GM23338 (cell line): Measurements from ENCODE around the gene SCG3. TPM values are rescaled to one million over a fixed set of nuclear protein-coding genes. Genes with fewer than 3 reads are reported as not detected.

Experiments used
- ATAC-seq: fragments of 200-7000 bp; cut with Tn5 transposase; 3 replicates; pipeline ENCODE4 v1.9.1; 2020
- DNase-seq: peaks from one replicate; pipeline ENCODE4 v3.0.0-alpha.2; 2015; ENCODE audit warnings: low spot score
- H2AFZ ChIP-seq: fragments of 200-600 bp; sonication (generic); 2 replicates; pipeline ENCODE4 v1.8.0; 2016; ENCODE audit warnings: antibody characterized with exemption, mild to moderate bottlenecking, moderate library complexity
- H3F3A ChIP-seq: fragments of 200-600 bp; sonication (generic); replicated peaks from 2 replicates; pipeline ENCODE4 v1.8.0; 2017; ENCODE audit warnings: antibody characterized with exemption, mixed run types, low read depth
- H3K27ac ChIP-seq: fragments of 200-600 bp; sonication (generic); 2 replicates; pipeline ENCODE4 v1.6.1; 2016; ENCODE audit warnings: low read depth
- H3K27me3 ChIP-seq: fragments of 200-600 bp; sonication (generic); 2 replicates; pipeline ENCODE4 v1.8.0; 2016; ENCODE audit warnings: mild to moderate bottlenecking, mixed run types, moderate library complexity; ENCODE audit not compliant: insufficient read depth
- H3K36me3 ChIP-seq: fragments of 200-600 bp; sonication (generic); 2 replicates; pipeline ENCODE4 v1.8.0; 2016; ENCODE audit warnings: mild to moderate bottlenecking; ENCODE audit not compliant: insufficient read depth
- H3K4me1 ChIP-seq: fragments of 200-600 bp; sonication (generic); 2 replicates; pipeline ENCODE4 v1.8.0; 2016; ENCODE audit warnings: mild to moderate bottlenecking, moderate library complexity; ENCODE audit not compliant: insufficient read depth
- H3K4me2 ChIP-seq: fragments of 200-600 bp; sonication (generic); 2 replicates; pipeline ENCODE4 v1.7.1; 2017; ENCODE audit warnings: mixed run types
- H3K4me3 ChIP-seq: fragments of 200-600 bp; sonication (generic); 2 replicates; pipeline ENCODE4 v1.6.1; 2016; ENCODE audit warnings: mixed run types
- H3K79me2 ChIP-seq: fragments of 200-600 bp; sonication (generic); replicated peaks from 2 replicates; pipeline ENCODE4 v1.8.0; 2017; ENCODE audit warnings: mild to moderate bottlenecking; ENCODE audit not compliant: insufficient read depth
- H3K9me2 ChIP-seq: fragments of 200-600 bp; sonication (generic); 2 replicates; pipeline ENCODE4 v1.8.0; 2017; ENCODE audit not compliant: insufficient read depth
- H4K20me1 ChIP-seq: fragments of 200-600 bp; sonication (generic); replicated peaks from 2 replicates; pipeline ENCODE4 v1.8.0; 2017; ENCODE audit warnings: mild to moderate bottlenecking; ENCODE audit not compliant: insufficient read depth
- H3K27ac Mint-ChIP-seq: 2 replicates; pipeline ENCODE4 v1.8.0; 2020; ENCODE audit warnings: inconsistent platforms, mild to moderate bottlenecking, moderate library complexity, mixed read lengths
- H3K27me3 Mint-ChIP-seq: 3 replicates; pipeline ENCODE4 v1.8.0; 2022; ENCODE audit warnings: low read depth, mild to moderate bottlenecking, moderate library complexity, mixed read lengths, inconsistent platforms; ENCODE audit not compliant: insufficient read depth, poor library complexity
- H3K36me3 Mint-ChIP-seq: 3 replicates; pipeline ENCODE4 v1.8.0; 2021; ENCODE audit warnings: low read depth, mild to moderate bottlenecking, inconsistent platforms, moderate library complexity, mixed read lengths
- H3K4me1 Mint-ChIP-seq: 3 replicates; pipeline ENCODE4 v1.8.0; 2020; ENCODE audit warnings: mild to moderate bottlenecking, inconsistent platforms, mixed read lengths
- H3K4me3 Mint-ChIP-seq: 3 replicates; pipeline ENCODE4 v1.8.0; 2021; ENCODE audit warnings: moderate library complexity, mild to moderate bottlenecking, inconsistent platforms, mixed read lengths
- H3K9me3 Mint-ChIP-seq: 3 replicates; pipeline ENCODE4 v1.8.0; 2020; ENCODE audit warnings: moderate library complexity, mild to moderate bottlenecking, inconsistent platforms, mixed read lengths
- CREB1 ChIP-seq: fragments of 250-450 bp; sonication (Bioruptor Pico); IDR thresholded peaks from 2 replicates; pipeline ENCODE4 v1.5.0; 2020; ENCODE audit warnings: low read depth, mild to moderate bottlenecking, moderate library complexity
- CTCF ChIP-seq, 2 experiments: fragments of 200-600 bp in 1 of 2; sonication (generic) in 1 of 2; conservative IDR thresholded peaks; 2 replicates each; pipeline versions ENCODE4 v1.5.1 to v1.6.1; 2016 to 2017; ENCODE audit warnings: antibody characterized with exemption in 2 of 2, low read depth in 2 of 2, mild to moderate bottlenecking in 2 of 2, moderate library complexity in 1 of 2
- ETS1 ChIP-seq: IDR thresholded peaks from 2 replicates; pipeline ENCODE4 v1.6.1; 2016; ENCODE audit warnings: antibody characterized with exemption
- EZH2 ChIP-seq: fragments of 200-600 bp; sonication (generic); IDR thresholded peaks from one replicate; pipeline ENCODE4 v1.8.0; 2017; ENCODE audit warnings: antibody characterized with exemption, mild to moderate bottlenecking, low read depth; ENCODE audit not compliant: unreplicated experiment
- EZH2phosphoT487 ChIP-seq: fragments of 200-600 bp; sonication (generic); IDR thresholded peaks from one replicate; pipeline ENCODE4 v1.8.1; 2018; ENCODE audit warnings: antibody characterized with exemption; ENCODE audit not compliant: unreplicated experiment
- JUNB ChIP-seq: IDR thresholded peaks from one replicate; pipeline ENCODE4 v1.6.1; 2016; ENCODE audit warnings: antibody characterized with exemption; ENCODE audit not compliant: unreplicated experiment
- NANOG ChIP-seq: IDR thresholded peaks from 2 replicates; pipeline ENCODE4 v1.6.1; 2016; ENCODE audit warnings: antibody characterized with exemption, borderline replicate concordance
- POLR2AphosphoS5 ChIP-seq: IDR thresholded peaks from 2 replicates; pipeline ENCODE4 v1.6.1; 2016; ENCODE audit warnings: antibody characterized with exemption, low read depth
- REST ChIP-seq: IDR thresholded peaks from one replicate; pipeline ENCODE4 v1.6.1; 2018; ENCODE audit warnings: antibody characterized with exemption; ENCODE audit not compliant: unreplicated experiment
- STAT1 ChIP-seq: IDR thresholded peaks from one replicate; pipeline ENCODE4 v1.6.1; 2016; ENCODE audit warnings: antibody characterized with exemption; ENCODE audit not compliant: unreplicated experiment
- ZNF114 ChIP-seq: fragments of 250-450 bp; sonication (Bioruptor Pico); IDR thresholded peaks from 2 replicates; pipeline ENCODE4 v1.5.0; 2020; ENCODE audit warnings: mild to moderate bottlenecking, moderate library complexity
- ZNF331 ChIP-seq: fragments of 250-450 bp; sonication (Bioruptor Pico); IDR thresholded peaks from 2 replicates; pipeline ENCODE4 v1.5.0; 2020; ENCODE audit warnings: low read depth, mild to moderate bottlenecking, moderate library complexity
- ZNF462 ChIP-seq: fragments of 250-450 bp; sonication (Bioruptor Pico); IDR thresholded peaks from 2 replicates; pipeline ENCODE4 v1.5.0; 2020; ENCODE audit warnings: mild to moderate bottlenecking, moderate library complexity
- polyA plus RNA-seq: library from polyadenylated mRNA; unstranded; fragments of >200 nt; fragmentation: Nextera tagmentation; extraction: Ambion mirVana; gene quantifications from 2 replicates; pipeline ENCODE4 v1.2.1, GENCODE V29; 2016
- total RNA-seq: library from RNA; depleted of rRNA; stranded (reverse); fragments of >200 nt; shearing (Covaris generic); gene quantifications from 2 replicates; pipeline ENCODE4 v1.2.3, GENCODE V29; 2014

The SCG3 gene
- total and polyA plus RNA-seq, 2 experiments from 2014 or later: 44.2 to 99.5 TPM

- Histone ChIP-seq H3K4me1 (no peaks in the 10 kb centered on the region), H4K20me1 (no peaks in the 10 kb centered on the region), H3K27me3 (no peaks in the 10 kb centered on the region), H3K27ac (no peak overlapping the region), H3K36me3 (peaks cover 15% of the 10 kb centered on the region), H3K4me2 (no peak overlapping the region), H3K9me2 (no peaks in the 10 kb centered on the region), H2AFZ (no peak overlapping the region), H3K79me2 (no peaks in the 10 kb centered on the region), H3F3A (no peaks in the 10 kb centered on the region), H3K4me3 (no peak overlapping the region)
- ATAC-seq (no peak), DNase-seq (peak; percentile 7)
- TF ChIP-seq POLR2AphosphoS5 (no peak), EZH2 (no peak), ZNF114 (CRISPR knock-in tag) (no peak), STAT1 (no peak), CTCF (conservative IDR thresholded peaks at IDR 0.05; ENCODE audit: low read depth in 2 of 2) (no peak), REST (no peak), CREB1 (CRISPR knock-in tag) (no peak), ZNF331 (no peak), ETS1 (no peak), NANOG (no peak), EZH2phosphoT487 (no peak), ZNF462 (CRISPR knock-in tag) (no peak), JUNB (no peak)
- Mint-ChIP-seq H3K27me3 (no peaks in the 10 kb centered on the region), H3K9me3 (no peaks in the 10 kb centered on the region), H3K36me3 (peaks cover 22% of the 10 kb centered on the region), H3K4me3 (no peak overlapping the region), H3K27ac (no peak overlapping the region), H3K4me1 (no peaks in the 10 kb centered on the region)
Measured at GRCh38 chr15:51696566-51696965, 15.3 kb downstream of the SCG3 start.
